NCI-H1048 (cell line): ENCODE measurements around the gene PFKFB3.
"Not testable (repeated sequence)": the region's sequence is repeated elsewhere in the genome, so short reads cannot be mapped to it uniquely, and the experiment has no call there.

Experiments
- DNase-seq: peaks from one replicate; lab custom pipeline; 2025; lab: John Stamatoyannopoulos, UW

The PFKFB3 gene

GRCh38 chr10:6178581-6178980 is 24.2 kb upstream of the PFKFB3 start:
- DNase-seq: no peak

DNA sequence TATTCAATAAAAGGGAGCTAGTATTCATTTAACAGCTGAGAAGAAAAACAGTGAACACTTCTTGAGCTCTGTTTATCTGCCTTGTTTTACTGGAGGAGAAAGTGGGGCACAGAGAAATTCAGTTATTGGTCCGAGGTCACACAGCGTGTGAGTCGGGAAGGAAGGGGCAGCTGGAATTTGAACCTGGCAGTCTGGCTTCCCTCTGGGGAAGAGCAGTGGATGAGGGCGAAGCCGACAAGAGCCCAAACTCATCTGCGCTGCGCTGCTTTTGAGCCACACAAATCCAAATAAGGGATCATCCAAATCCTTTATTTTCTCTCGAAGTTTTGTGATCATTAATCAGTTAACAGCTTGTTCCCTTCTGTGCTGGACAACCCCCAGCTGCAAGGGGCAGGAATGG is 23.7 kb upstream of the PFKFB3 start:
- no peak for DNase-seq

DNA sequence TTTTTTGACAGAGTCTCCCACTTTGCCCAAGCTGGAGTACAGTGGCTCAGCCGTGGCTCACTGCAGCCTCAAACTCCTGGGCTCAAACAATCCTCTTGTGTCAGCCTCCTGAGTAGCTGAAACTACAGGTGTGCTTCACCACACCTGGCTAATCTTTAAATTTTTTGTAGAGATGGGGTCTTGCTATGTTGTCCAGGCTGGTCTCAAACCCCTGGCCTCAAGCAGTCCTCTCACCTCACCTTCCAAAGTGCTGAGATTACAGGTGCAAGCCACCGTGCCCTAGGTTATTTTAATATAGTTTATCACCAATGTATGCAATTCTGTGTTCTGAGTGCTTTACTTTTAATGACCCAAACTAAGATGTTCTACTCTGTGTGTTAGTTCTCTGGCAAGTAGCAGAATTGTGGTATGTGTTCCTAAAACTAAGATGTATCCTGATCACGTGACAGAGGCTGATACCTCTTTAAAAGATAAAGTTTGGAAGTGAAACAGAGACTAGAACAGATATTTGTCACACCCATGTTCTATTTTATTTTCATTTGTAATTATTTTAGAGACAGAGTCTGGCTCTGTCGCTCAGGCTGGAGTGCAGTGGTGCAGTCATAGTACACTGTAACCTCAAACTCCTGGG is 22.1 kb upstream of the PFKFB3 start:
- no peak for DNase-seq

DNA sequence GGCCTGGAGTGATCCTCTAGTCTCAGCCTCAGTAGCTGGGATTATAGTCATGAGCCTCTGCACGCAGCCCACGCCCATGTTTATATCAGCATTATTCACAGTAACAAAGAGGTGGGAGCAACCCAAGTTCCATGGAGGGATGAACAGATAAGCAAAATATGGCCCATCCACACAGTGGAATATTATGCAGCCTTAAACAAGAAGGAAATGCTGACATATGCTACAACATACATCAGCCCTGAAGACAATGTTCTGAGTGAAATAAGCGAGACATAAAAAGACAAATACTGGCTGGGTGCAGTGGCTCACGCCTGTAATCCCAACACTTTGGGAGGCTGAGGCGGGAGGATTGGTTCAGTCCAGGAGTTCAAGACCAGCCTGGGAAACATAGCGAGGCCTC is 21.5 kb upstream of the PFKFB3 start:
- no peak for DNase-seq

GRCh38 chr10:6182454-6183098 is 20.2 kb upstream of the PFKFB3 start:
- DNase-seq: no peak

DNA sequence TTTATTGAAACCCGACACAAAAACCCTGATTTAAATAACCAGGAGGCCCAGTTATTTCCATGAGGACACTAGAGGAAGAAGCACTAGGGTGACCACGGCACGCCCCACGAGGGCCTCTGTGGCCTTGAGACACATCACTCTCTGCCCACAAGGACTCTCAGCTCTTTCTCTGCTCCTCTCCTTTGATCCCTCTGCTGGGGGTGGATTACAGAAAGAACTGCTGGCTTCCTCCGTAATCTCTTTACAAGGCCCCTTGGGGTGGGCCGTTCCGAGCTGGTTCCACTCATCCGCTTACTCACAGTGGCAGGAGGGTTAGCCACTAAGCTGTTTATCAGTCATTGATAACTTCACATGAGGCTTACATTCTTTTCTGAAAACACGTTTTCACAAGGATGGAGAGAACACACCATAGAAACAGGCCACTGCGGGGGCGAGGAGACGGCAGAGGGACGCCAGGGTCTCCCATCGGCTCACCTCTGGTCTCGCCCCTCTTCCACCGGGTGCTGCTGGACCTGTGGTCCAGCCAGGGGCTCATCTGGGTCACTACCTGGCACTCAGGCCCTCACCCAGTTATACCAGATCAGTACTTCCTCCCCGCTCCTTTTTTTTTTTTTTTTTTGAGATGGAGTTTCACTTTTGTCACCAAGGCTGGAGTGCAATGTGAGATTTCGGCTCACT is 17.6 kb upstream of the PFKFB3 start:
- no peak for DNase-seq

- no peak for DNase-seq
Measured at GRCh38 chr10:6186894-6187256, 15.9 kb upstream of the PFKFB3 start.

- DNase-seq: no peak
Measured at GRCh38 chr10:6187278-6187677, 15.5 kb upstream of the PFKFB3 start.

DNA sequence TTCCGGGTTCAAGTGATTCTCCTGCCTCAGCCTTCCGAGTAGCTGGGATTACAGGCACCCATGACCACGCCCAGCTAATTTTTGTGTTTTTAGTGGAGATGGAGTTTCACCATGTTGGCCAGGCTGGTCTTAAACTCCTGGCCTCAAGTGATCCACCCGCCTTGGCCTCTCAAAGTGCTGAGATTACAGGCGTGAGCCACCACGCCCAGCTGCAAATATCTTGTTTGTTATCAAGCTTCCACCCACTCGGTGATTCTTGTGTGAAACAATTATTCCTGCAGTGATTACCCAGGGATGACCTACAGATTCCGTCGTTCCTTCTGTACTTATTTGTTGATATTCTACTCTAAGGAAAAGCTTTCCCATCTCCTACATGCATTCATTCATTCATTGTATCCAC is 12.7 kb upstream of the PFKFB3 start:
- DNase-seq: not testable (repeated sequence)

DNA sequence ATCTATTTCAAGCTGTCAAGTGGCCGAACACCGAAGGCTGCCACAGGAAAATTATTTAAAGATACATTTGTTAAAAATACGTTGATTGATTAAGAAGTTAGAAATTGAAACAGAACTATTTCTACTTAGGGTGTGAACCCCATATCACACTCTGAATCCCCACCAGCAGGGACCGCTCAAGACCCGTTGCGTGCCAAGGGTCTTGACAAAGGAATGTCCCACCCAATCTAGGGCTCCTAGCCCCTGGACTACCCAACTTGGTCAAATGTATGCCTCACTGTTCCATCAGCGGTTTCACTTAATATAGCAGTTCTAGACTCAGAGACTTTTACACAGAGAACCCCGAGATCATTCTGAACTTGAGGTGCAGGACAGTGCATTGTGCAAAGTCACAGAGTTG is 11.6 kb upstream of the PFKFB3 start:
- no peak for DNase-seq

- DNase-seq: no peak
Measured at GRCh38 chr10:6191569-6191968, 11.2 kb upstream of the PFKFB3 start.

DNA sequence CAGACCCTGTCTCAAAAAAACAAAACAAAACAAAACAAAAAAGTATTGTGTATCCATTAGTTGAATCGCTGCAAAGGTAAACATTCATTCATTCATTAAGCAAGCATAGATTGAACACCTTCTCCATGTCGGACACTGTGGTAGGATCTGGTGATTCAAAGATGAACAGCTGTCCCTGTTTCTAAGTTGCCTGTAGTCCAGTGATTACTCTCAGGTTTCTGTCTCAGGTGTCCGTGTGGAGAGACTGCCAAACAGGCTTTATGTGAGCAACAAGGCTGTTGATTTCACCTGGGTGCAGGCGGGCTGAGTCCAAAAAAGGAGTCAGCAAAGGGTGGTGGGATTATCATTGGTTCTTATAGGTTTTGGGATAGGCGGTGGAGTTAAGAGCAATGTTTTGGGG is 9.4 kb upstream of the PFKFB3 start:
- DNase-seq: not testable (repeated sequence)

DNA sequence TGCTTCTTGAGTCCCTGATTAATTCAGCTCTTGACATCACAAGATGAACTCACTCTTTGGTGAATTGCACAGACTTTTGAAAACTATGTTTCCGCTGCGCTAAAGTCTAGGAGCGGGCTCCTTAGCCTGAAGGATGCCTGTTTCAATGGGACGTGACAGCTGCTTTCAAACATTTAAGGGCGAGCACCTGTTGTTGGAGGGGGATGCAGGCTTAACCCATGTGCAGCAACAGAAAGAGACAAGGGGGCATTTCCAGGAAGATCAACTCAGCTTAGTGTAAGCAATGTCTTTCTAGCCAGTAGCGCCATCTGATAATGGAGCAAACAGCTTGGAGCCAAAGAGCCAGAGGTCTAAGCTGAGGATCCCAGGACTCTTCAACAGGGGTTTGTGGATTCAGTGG is 8.4 kb upstream of the PFKFB3 start:
- no peak for DNase-seq

DNA sequence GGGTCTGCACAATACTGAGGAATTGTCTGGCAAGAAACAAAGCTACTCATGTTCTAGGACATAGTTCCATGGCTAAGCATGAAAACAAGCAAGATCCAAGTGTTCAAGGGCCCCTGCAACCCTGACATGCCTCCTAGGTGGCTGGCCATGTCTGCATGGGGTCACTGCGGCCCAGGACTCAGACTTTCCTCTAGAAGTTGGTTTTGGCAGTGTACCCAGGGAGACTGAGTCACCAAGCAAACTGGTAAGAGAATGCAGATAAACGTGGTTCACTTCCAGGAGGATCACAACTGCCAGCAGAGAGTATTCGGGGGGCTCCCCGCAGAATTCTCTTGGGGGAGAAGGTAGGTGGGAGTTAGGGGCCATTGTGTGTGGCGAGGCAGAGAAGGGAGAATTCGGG is 7.4 kb upstream of the PFKFB3 start:
- DNase-seq: no peak

DNA sequence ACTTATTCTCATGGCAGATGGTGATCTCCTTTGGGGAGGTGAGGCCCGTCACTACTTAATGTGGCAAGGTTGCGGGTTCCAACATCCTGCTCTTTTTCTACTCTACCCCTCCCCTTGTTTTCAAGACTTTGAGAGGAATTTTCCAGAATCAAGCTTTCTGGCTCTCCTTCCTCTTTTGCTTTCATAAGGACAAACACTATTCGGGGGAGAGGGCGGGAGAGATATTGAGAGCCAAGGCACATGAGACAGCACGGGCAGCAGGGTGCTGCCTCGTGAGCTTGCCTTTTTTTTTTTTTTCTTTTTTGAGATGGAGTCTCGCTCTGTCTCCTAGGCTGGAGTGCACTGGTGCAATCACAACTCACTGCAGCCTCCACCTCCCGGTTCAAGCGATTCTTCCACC is 6.9 kb upstream of the PFKFB3 start:
- DNase-seq: no peak

DNA sequence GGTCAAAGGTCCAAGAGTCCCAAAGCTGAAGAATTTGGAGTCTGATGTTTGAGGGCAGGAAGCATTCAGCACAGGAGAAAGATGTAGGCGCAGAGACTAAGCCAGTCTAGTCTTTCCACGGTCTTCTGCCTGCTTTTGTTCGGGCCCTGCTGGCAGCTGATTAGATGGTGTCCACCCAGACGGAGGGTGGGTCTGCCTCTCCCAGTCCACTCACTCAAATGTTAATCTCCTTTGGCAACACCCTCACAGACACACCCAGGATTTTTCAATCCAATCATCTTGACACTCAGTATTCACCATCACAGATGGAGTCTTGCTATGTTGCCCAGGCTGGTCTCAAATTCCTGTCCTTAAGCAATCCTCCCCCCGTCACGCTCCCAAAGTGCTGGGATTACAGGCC is 6.2 kb upstream of the PFKFB3 start:
- not testable (repeated sequence) for DNase-seq

DNA sequence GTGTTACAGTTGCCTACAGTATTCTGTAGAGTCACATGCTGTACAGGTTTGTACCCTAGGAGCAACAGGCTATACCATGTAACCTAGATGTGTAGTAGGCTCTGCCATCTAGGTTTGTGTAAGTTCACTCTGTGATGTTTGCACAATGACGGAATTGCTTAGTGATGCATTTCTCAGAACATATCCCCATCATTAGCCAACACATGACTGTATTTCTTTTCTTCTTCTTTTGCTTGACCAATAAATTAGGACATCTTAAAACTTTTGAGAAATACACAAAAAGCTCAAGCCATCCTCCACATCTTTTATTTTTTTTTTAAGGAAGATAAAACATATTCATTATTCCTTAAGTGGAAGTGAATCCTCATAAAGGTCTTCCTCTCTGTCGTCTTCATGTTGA is 5.4 kb upstream of the PFKFB3 start:
- no peak for DNase-seq

DNA sequence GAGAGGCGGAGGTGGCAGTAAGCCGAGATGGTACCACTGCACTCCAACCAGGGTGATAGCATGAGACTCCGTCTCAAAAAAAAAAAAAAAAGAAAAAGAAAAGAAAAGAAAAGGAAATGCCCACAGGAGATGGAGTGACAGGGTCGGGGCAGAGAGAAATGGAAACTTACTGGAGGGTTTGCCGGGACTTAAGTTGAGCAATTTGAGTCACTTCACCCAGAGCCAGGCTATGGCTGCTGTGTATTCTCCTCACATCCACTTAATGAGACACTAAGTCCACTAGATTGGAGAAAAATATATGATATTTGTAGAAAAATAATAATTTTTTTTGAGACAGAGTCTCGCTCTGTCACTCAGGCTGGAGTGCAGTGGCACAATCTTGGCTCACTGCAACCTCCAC is 4.6 kb upstream of the PFKFB3 start:
- DNase-seq: no peak

- no peak for DNase-seq
Measured at GRCh38 chr10:6199131-6199733, 3.5 kb upstream of the PFKFB3 start.

DNA sequence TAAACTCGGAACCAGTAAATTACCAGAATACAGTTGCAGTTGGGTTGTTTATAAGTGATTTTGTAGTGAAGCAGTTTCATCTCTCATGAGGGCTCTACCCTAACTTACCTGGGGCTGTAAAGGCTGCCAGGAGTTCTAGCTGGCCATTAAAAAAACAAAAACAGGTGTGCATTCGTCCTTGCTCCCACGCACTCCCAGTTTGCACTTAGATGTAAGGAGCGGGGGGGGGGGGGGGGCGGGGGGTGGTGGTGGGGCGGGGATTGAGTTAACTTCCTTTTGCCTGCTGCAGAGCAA is 2.3 kb upstream of the PFKFB3 start:
- DNase-seq: no peak

DNA sequence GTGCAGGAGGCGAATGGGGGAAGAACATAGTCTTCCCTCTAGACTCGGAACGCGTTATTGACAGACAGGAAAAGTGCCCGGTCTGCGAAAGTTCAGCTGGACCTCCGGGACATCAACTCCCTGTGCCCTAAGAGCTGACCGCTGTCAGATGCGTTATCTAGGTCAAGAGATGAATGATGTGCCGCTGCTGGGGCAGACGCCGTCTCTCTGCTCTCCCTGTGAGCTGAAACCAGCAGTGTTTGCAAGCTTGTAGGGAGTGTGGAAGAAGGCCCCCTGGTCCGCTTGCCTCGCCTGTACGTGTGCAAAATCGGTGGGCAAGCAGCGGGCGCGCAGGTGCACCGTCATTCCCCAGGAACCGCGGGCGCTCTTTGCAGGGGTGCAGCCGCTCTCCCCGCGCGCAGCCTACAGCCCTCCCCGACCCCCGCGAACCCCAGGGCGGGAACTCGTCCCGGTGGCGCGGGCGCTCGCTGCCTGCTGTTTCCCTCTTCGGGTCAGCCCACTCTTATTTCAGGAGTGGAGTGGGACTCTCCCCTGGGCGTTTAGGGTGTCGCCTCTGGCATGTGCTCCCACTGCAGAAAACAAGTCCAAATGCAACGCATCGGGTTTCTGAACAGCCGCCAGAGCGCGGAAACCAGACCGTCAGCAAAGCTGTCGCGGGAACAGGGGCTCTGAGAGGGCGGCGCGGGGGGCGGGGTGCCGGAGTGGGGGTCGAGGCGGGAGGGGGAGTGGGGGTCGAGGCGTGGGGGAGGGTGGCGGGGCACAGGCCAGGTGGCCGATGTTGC is 1.8 kb upstream of the PFKFB3 start:
- DNase-seq: no peak

GRCh38 chr10:6201516-6201975 is 1.2 kb upstream of the PFKFB3 start:
- DNase-seq: no peak
